Measurements from ENCODE around the gene ZXDC.

Gene ZXDC, protein sequence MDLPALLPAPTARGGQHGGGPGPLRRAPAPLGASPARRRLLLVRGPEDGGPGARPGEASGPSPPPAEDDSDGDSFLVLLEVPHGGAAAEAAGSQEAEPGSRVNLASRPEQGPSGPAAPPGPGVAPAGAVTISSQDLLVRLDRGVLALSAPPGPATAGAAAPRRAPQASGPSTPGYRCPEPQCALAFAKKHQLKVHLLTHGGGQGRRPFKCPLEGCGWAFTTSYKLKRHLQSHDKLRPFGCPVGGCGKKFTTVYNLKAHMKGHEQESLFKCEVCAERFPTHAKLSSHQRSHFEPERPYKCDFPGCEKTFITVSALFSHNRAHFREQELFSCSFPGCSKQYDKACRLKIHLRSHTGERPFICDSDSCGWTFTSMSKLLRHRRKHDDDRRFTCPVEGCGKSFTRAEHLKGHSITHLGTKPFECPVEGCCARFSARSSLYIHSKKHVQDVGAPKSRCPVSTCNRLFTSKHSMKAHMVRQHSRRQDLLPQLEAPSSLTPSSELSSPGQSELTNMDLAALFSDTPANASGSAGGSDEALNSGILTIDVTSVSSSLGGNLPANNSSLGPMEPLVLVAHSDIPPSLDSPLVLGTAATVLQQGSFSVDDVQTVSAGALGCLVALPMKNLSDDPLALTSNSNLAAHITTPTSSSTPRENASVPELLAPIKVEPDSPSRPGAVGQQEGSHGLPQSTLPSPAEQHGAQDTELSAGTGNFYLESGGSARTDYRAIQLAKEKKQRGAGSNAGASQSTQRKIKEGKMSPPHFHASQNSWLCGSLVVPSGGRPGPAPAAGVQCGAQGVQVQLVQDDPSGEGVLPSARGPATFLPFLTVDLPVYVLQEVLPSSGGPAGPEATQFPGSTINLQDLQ

DNA sequence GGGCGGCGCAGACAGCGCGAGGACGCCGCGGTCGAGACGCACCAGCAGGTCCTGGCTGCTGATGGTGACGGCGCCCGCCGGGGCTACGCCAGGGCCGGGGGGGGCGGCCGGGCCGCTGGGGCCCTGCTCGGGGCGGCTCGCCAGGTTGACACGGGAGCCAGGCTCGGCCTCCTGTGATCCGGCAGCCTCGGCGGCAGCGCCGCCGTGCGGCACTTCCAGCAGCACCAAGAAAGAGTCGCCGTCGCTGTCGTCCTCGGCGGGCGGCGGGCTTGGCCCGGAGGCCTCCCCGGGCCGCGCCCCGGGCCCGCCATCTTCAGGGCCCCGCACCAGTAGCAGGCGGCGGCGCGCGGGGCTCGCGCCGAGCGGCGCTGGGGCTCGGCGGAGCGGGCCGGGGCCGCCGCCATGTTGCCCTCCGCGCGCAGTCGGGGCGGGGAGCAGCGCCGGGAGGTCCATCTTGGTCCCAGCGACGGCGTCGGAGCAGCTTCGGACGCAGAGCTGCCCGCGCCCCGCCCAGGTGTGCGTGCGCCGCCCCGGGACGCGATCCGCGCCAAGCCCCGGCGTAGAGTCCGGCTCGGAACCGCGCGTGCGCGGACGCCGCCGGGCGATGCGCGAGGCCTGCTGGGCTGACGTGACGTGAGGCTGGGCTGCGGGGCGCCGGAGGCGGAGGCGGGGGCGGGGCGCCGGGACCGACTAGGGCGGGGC, at the start of gene ZXDC:
Gene ZXDC, minus strand, starts transcription at position 479 of the 702 bp plus-strand sequence. Its CDS starts 26 bp downstream, at position 453.
- peak; percentile 93 for DNase-seq (ENCODE audit: low spot score)

DNA sequence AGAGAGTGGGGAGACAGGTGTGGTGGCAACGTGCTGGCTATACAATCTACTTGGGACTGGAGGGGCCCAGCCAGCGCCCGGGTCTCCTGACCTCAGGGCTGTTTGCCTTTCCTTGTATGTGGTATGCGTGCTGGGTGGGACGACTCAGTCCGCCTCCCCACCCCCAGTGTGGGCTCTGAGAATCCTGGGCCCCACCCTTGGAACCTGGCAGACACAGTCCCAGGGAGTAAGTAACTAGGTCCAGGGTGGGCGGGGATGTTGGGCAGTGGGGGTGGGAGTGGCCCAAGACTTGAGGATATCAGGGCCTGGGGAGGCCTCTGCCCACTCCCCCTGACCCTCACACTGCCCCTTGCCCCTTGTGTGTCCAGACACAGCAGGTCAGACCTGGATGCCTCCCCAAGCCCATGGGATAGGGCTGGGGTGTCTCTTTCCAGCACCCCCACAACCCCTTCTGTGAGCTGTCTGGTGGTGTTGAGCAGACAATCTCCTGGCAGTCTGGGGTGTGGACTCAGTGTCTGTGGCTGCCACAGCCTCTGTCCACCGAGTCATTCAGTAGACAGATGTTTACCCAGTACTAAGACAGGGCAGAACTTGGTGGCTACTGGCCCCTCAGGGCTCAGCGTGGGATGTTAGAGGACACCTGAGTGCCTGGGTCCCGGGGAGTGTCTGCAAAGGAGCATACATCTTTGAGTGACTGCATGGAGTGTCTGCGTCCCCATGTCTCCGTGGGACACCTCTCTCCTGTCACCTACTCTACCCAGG, 49.6 kb upstream of the ZXDC start:
- DNase-seq (ENCODE audit: low spot score), result no peak

DNA sequence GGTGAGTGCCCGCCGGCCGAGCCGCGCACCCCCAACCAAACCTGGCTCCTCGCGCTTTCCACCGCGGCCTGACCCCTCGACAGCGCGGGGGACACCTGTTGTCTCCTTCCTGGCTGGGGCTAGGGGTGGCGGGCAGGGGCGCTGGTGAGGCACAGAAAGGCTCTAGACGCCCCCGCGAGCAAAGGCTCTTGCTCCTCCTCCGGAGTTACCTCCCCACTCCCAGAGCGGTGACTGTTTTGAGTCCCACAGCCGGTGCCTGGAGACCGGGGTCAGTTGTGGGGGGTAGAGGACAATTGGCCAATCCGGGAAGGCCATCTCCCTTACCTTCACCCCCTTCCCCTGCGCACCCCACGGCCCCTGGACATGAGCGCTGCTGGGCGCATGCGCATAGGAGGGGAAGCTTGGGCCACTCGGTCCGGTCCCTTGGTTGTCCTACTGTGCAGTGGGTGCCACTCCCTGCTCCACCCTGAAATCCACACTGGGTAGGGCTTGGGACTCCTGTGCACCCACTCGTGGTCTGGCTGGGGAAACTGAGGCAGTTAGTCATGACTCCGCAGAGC, 48.8 kb upstream of the ZXDC start:
- no peak for DNase-seq (ENCODE audit: low spot score)

DNA sequence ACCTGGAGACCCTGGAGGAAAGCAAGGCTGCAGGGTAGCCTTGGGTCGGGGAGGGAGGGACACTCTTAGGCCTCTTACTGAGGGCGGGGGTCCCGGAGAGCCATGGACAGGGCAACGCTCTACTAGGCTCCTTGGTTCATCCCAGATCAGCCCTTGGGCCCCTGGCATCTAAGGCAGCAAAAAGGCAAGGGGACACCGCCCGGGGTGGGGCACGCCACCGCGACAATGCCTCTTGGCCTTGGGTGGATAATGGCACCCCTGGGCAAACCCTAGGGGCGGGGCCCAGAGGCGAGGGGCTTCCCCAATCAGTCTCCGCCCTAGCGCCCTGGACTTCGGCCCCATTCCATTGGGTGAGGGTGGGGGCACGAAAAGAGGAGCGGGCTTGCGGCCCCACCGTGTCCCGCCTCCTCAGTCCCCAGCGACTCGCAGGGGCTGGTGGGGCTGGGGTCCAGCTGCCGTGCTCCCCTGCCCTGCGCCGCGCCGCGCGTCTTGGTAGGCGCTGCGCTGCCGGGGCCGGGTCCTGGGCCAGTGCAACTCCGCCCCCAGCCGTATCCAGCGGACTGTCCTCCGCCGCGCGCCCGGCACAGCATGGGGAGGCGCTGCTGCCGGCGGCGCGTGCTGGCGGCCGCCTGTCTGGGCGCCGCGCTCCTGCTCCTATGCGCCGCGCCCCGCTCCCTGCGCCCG, 48.2 kb upstream of the ZXDC start, which contains the start of gene CHST13:
Gene CHST13, plus strand, starts transcription at position 411 of the 684 bp plus-strand sequence. Its CDS starts 178 bp downstream, at position 589.
- DNase-seq (ENCODE audit: low spot score), result peak; percentile 53

DNA sequence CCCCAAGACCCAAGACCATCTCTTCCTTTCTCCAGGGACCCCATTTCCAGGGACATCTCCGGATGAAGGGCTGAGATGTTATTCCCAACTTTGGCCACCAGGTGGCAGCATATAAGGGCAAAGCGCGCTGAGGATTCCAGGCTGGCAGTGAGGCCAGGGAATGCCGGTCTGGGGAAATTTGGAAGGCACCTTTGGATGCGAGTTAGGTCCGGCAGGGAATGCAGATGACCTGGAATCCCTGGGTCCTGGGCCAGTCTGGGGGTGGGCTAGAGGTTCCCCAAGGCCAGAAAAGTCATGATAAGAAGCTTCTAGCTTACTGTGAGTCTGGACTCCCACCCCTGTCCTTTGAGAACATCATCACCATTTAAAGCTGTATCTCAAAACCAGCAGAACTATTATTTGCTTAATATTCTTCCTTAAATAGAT, 46.7 kb upstream of the ZXDC start:
- peak; percentile 45 for DNase-seq (ENCODE audit: low spot score)

DNA sequence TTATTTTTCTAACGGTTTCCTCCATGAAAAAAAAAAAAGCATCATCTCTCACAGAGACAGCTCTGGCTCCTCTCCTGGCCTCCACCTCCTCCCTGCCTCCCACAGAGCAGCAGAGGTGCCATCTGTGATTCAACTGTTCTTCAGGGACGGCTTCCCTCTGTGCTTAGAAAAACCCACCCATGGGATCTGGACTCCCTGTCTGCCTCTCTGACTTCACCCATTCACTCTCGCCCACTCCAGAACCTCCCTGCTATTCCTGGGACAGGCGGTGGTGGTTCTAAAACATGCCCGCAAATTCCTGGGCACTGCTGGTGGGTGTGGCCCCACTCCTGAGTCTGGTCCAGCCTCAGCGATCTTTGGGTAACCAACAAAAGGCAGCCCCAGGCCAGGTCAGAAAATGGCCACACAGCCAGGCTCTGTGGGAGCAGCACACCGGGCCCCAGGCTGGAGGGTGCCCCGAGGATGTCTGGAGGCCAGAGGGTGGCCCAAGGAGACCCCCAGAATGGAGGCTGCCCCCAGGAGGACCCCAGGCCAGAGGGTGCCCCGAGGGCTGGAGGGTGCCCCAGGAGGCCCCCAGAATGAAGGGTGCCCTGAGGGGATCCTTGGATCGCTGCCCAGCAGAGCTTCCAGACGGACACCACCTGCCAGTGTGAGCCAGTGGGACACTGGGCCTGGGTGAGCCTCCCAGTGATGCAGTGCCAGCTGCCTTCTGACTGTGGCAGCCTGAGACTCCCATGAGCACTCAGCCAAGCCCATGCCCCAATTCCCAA, 45.6 kb upstream of the ZXDC start:
- DNase-seq (ENCODE audit: low spot score), result no peak

DNA sequence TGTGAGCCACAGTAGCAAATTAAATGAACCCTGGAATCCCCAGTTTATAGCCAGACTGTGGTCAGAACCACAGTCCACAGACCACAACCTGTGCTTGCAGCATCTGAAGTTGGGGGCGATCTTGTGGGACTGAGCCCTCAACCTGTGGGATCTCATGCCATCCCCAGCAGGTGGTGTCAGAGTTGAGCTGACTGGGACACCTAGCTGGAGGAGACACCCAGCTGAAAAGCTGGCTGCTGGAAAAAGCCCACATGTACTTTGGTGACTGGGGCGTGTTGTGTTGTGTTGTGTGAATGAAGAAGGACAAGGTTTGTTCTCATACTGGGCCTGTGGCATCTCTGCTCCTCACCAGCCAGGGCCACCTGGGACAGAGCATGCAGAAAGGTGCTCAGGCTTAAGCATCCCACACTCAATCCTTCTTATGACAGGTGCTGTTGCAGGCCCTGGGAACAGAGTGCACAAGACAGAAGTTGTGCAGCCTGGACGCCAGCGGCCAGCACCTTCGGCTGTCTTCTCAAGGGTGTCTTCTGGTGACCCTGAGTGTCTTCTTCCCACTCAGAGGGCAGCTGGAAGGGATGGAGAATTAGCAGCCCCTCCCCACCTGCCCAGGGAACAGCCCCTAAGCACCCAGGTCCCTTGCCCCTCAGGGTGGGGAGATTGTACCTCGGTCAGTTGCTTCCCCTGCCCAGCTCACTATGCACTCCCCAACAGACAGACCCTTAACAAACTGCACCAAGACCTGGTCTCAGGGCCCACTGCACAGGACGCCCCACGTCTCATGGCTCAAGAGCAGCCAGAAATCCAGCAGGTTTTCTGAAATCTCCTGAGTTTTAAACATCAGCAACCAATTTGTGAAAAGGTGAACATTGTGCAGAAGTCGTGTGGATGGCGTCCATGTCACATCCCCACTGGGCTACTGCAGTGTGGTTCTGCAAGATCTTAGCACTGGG, 44.1 kb upstream of the ZXDC start:
- DNase-seq (ENCODE audit: low spot score), result no peak

DNA sequence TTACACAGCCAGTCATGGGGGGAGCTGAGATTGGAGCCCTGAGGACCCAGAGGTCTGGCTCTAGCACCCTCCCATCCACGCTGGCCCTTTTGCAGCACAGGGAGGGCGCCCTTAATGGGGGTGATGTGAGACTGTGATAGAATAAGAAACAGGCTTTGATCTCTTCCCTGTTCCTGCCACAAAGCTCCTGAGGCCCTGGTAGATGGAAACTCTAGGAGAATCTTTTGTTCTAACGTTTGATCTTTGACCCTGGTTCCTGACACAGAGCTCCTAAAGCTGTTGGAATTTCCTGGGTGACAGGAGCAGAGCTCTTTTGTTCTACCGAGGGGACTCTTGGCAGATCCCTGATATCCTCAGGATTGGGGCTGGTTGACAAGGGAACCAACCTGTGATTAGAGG, 43.1 kb upstream of the ZXDC start:
- no peak for DNase-seq (ENCODE audit: low spot score)

DNA sequence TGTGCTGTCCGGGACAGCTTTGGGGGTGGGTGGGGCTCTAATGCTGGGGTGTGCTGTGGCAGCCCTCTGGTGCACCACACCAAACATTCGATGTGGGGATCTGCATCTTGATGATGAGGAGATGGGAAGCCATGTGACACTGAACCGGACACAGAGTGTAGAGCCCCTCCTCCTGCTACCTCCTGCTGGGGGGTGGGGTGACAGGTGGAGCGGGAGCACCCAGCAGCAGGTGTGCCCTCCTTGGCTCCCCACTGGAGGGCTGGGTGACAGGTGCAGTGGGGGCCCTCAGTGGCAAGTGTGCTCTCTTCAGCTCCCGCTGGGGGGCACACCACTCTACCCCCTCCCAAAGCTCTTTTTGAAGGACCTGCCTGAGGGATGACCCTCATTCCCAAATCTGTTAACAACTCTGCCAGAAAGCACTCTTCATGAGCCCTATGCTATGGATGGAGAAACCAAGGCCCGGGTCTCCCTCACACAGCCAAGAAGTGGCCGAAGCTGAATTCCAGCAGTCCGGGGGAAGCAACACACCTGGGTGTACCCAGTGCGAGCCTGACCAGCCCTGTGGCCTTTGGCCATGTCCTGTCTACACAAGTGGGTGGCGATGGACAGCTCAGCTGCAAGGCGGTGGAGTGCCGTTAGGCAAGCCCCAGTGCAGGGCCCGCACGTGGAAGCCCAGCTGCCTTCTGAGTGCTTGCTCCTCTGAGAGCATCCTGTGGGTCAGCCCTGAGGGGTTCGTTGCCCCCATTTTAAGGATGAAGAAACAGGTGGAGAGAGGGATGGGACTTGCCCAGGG, 42.5 kb upstream of the ZXDC start:
- DNase-seq (ENCODE audit: low spot score), result no peak

DNA sequence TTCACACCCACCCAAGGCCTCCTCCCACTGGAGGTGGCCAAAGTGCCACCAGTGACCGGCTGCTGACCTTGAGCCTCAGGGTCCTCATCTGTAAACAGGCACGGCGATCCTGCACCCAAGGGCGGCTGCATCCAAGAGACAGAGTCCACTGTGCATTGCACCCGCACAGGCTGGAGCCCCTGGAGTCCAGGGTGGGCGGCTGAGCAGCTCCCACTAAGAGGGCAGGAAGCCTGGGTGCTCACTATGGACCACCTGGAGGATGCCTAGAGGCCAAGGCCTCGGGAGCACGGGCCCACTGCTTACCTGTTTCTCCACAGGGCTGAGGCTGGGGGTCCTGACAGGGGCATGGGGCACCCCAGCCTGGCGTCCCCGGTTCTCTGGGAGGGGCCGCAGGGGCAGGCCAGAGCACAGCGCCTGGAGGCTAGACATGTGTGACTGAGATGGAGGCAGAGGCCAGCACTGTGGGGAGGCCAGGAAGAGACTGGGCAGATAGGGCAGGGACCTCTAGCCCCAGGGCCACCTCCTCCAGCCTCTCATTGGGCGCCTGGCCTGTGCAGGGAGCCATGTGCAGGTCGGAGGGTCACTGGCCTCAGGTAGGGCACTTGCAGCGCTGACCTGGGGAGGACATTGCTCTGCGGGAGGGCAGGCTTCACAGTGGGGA, 41.7 kb upstream of the ZXDC start, which contains the start of gene UROC1:
Gene UROC1, minus strand, starts transcription at position 483 of the 661 bp plus-strand sequence. Its CDS starts 54 bp downstream, at position 429.
- no peak for DNase-seq (ENCODE audit: low spot score)

DNA sequence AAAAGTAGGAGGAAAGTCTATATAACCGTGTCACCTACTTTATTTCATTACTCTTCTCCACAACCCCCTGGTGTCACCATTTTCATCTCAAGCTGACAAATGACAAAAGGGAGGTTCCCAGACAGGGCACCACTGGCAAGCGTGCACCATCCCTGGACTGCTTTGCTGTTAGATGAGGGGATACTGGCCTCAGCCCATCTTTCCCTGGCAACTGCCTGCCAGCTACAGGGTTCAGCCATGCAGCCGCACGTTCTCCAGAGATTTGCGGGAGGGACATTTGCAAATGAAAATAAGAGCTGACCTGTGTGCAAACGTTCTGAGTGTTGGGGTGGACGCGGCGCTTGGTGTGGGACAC, 41.2 kb upstream of the ZXDC start:
- DNase-seq (ENCODE audit: low spot score), result no peak

DNA sequence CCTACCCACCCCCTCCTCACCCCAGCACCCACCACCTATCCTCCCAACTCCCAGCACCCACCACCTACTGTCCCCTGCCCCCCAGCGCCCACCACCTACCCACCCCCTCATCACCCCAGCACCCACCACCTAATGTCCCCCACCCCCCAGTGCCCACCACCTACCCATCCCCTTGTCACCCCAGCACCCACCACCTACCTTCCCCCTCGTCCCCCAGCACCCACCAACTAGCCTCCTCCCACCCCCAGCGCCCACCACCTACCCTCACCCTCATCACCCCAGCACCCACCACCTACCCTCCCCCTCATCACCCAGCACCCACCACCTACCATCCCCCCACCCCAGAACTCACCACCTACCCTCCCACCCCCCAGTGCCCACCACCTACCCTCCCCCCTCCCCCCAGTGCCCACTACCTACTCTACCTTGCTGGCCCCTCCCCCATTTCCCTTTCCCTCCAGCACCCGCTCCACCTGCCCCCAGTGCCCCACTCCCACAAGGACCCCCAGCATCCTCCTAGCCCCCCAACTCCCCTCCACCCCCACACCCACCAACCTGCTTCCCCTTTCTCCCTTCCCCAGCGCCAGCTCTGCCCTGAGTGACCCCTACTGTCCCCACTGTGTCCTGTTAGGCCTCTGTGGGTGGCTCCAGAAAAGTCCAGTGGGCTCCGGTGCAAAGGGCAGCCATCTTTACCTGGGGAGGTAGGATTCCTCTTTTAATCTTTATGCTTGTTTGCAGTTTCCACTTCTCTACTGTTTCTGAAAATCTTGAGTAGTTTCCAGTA, 40.7 kb upstream of the ZXDC start:
- DNase-seq (ENCODE audit: low spot score), result no peak

DNA sequence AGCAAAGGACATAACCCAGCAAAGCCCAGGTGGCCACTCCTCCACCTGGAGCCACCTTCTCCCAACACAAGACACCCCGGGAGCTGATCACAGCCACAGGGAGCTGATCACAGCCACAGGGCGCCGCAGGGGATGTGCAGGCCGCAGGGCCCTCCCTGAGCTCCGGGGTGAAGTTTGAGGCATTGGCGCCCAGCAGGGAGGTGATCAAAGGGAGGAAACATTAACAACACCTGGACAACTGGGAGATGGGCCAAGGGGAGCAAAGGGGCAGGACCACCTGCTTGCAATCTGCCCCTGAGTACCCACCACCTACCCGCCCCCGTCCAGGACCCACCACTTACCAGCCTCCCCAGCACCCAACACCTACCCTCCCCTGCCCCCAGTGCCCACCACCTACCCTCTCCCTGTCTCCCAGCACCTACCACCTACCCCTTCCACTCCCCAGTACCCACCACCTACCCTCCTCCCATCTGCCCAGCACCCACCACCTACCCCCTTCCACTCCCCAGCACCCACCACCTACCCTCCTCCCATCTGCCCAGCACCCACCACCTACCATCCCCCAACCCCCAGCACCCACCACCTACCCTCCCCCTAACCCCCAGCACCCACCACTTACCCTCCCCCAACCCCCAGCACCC, 39.5 kb upstream of the ZXDC start:
- DNase-seq (ENCODE audit: low spot score), result no peak

DNA sequence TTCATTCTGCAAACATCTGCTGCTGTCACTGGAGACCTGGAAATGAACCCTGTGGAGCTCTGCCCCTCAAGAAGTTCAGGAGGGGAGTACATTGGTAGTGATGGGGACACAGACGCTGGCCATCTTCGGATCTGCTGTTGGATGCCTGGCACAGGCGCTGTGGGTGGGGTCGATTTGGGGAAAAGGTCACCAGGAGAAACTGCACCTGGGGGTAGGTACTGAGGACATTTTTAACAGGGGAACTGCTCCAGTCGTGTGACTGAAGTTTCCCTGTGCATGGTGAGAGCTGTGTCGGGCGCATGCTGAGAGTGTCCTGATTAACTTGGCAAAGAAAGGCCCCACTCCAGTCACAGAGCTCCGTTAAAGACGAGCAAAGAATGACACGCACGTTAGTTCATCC, 38.5 kb upstream of the ZXDC start:
- DNase-seq (ENCODE audit: low spot score), result no peak

DNA sequence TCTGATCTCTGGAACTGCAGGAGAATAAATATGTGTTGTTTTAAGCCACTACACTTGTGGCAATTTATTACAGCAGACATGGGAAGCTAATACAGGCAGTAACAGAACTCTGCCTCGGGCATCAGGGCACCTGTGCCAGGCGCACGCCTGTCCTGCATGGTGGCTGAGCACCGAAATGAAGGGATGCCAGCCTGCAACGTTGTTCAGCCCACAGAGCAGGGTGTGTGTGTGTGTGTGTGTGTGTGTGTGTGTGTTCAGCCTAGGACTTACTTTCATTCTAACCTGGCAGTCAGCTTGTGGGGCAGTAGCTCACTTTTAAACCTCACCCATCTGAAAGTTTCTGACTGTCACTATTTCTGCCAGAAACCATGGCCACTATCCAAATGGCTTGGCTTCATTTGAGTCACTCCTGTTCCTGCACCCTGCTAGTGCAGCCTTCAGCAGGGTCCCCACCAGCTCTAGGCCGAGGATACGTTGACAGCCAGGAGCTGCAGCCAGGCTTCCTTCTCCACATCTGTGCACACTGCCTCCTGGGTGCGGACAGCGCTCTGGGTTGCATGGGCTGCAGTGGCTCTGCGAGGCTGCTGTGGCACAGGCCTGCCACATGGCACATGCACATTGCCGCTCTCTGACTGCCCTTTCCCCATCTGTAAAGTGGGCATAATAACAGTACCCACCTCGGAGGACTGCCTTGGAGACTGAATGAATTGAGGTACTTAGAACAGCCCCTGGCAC, 37.4 kb upstream of the ZXDC start:
- no peak for DNase-seq (ENCODE audit: low spot score)

Data from RKO (cell line).